PC-9 (cell line): ENCODE measurements around the gene ERGIC2. TPM values are rescaled to one million over a fixed set of nuclear protein-coding genes. Genes with fewer than 3 reads are reported as not detected.
"Not testable (repeated sequence)": the region's sequence is repeated elsewhere in the genome, so short reads cannot be mapped to it uniquely, and the experiment has no call there.

Source experiments
- BruUV-seq: library from RNA; stranded (reverse); fragments of 400-500 nt; replicated peaks from 2 replicates; lab custom pipeline; 2021; lab: Mats Ljungman, UMichigan
- CTCF ChIA-PET: fragments of 300-600 bp; sonication (Branson Sonifier 250); formaldehyde crosslinking; loops from one replicate; lab custom pipeline; 2022; ENCODE audit warnings: antibody characterized with exemption; lab: Charles Lee
- POLR2A ChIA-PET: fragments of 300-600 bp; sonication (Branson Sonifier 250); formaldehyde crosslinking; loops from one replicate; lab custom pipeline; 2022; ENCODE audit warnings: antibody characterized with exemption; ENCODE audit not compliant: unreplicated experiment; lab: Charles Lee
- DNase-seq, 2 experiments: peaks; one replicate each; pipeline versions ENCODE4 v3.0.0 to v3.0.0-alpha.2; 2015 to 2022; ENCODE audit warnings: mixed read lengths in 1 of 2
- H2AFZ ChIP-seq: fragments of 200-600 bp; sonication (generic); 2 replicates; pipeline ENCODE4 v1.8.1; 2017; ENCODE audit warnings: antibody characterized with exemption
- H3F3A ChIP-seq: fragments of 200-600 bp; sonication (generic); 2 replicates; pipeline ENCODE4 v1.8.1; 2017; ENCODE audit warnings: antibody characterized with exemption, mild to moderate bottlenecking, low read depth; ENCODE audit not compliant: insufficient read depth
- H3K27ac ChIP-seq: fragments of 200-600 bp; sonication (generic); 2 replicates; pipeline ENCODE4 v1.6.1; 2016; ENCODE audit warnings: mixed run types
- H3K27me3 ChIP-seq: fragments of 200-600 bp; sonication (generic); 2 replicates; pipeline ENCODE4 v1.6.1; 2016; ENCODE audit warnings: low read depth, mixed run types; ENCODE audit not compliant: insufficient read depth
- H3K36me3 ChIP-seq: fragments of 200-600 bp; sonication (generic); 2 replicates; pipeline ENCODE4 v1.6.1; 2016; ENCODE audit warnings: low read depth, mixed run types
- H3K4me1 ChIP-seq: fragments of 200-600 bp; sonication (generic); replicated peaks from 2 replicates; pipeline ENCODE4 v1.6.1; 2016; ENCODE audit warnings: mixed run types; ENCODE audit not compliant: insufficient read depth
- H3K4me2 ChIP-seq: fragments of 200-600 bp; sonication (generic); 2 replicates; pipeline ENCODE4 v1.6.1; 2017; ENCODE audit warnings: mixed run types
- H3K4me3 ChIP-seq: fragments of 200-600 bp; sonication (generic); 2 replicates; pipeline ENCODE4 v1.6.1; 2016; ENCODE audit warnings: mixed run types
- H3K79me2 ChIP-seq: fragments of 200-600 bp; sonication (generic); 2 replicates; pipeline ENCODE4 v1.6.1; 2017; ENCODE audit warnings: low read depth, mixed run types
- H3K9me2 ChIP-seq: fragments of 200-600 bp; sonication (generic); 2 replicates; pipeline ENCODE4 v1.8.1; 2017; ENCODE audit warnings: mild to moderate bottlenecking; ENCODE audit not compliant: insufficient read depth
- H3K9me3 ChIP-seq: fragments of 200-600 bp; sonication (generic); 2 replicates; pipeline ENCODE4 v1.8.1; 2016; ENCODE audit warnings: low read depth; ENCODE audit not compliant: insufficient read depth
- H4K20me1 ChIP-seq: fragments of 200-600 bp; sonication (generic); 2 replicates; pipeline ENCODE4 v1.8.1; 2017; ENCODE audit not compliant: insufficient read depth
- CTCF ChIP-seq: fragments of 200-600 bp; sonication (generic); conservative IDR thresholded peaks from 2 replicates; pipeline ENCODE4 v1.6.1; 2017; ENCODE audit warnings: mixed run types, antibody characterized with exemption, mild to moderate bottlenecking, moderate library complexity
- intact Hi-C: fragments of 100-400 bp; cut with micrococcal nuclease; formaldehyde crosslinking; loops from one replicate; pipeline ENCODE4 v1.10.0; 2022; ENCODE audit not compliant: unreplicated experiment
- total RNA-seq: library from RNA; stranded (reverse); gene quantifications from 2 replicates; pipeline ENCODE4 v1.2.3, GENCODE V29; 2021

ERGIC2 gene
- total RNA-seq, 1 experiment from 2014 or later: 141 TPM

GRCh38 chr12:29395356-29395755, 14.4 kb upstream of the ERGIC2 start:
- Histone ChIP-seq H3K4me2 (no peak overlapping the region), H3K4me3 (no peak overlapping the region), H3K27me3 (no peaks in the 10 kb centered on the region), H3K9me2 (no peaks in the 10 kb centered on the region), H3K4me1 (0 out of 2 replicates have a peak, but pooled peaks cover 2% of the 10 kb centered on the region), H3K27ac (no peak overlapping the region), H3K36me3 (no peaks in the 10 kb centered on the region), H3F3A (no peaks in the 10 kb centered on the region), H3K9me3 (no peaks in the 10 kb centered on the region), H2AFZ (no peak overlapping the region), H4K20me1 (no peaks in the 10 kb centered on the region), H3K79me2 (no peaks in the 10 kb centered on the region)
- no peak for DNase-seq
- intact Hi-C loops: no loop called here
- CTCF ChIA-PET: no interaction called here
- TF ChIP-seq CTCF: no peak
- POLR2A ChIA-PET: interaction anchor here (0.8 kb wide), 1 partner anchor 1434 kb away, joined by 7 read pairs; no protein-coding TSS in a partner anchor
- no TSS peak for BruUV-seq

- CTCF ChIA-PET, H3K4me3 ChIP-seq, H3K27ac ChIP-seq, intact Hi-C loops, H3K36me3 ChIP-seq, H3F3A ChIP-seq, H3K79me2 ChIP-seq, H3K27me3 ChIP-seq, BruUV-seq, H3K9me2 ChIP-seq, H3K4me2 ChIP-seq, H2AFZ ChIP-seq, H3K4me1 ChIP-seq, H3K9me3 ChIP-seq, POLR2A ChIA-PET, H4K20me1 ChIP-seq, DNase-seq: not testable (repeated sequence)
Measured at GRCh38 chr12:29390419-29390818, 9.4 kb upstream of the ERGIC2 start.

DNA sequence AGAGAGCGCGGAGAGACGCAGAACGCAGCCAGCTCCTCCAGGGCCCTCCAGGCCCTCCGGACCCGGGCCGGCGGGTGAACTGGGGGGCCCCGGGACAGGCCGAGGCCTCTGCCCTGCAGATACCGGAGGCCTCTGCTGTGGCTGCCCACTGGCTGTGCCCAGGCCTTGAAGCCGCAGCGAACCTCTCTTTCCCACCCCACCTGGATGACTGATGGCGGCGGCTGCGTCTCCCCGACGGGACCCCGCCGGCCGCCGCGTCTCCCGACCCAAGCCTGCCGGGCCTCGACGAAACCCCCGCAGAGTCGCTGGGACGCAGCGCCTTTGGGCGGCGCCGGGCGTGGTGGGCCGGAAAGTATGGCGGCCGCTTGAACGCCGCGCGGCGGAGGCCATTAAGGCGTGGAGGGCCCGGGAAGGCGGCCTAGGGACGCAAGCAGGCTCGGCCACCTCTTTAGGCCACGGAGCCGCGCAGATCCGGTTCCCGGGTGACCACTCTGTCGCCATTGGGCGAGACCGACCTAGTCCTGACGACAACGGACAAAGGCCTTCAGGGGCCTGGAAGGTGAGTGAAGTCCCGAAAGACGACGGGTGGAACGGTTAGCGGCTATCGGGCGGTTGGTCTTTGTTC, 8.4 kb upstream of the ERGIC2 start:
- no TSS peak for BruUV-seq
- H3K27me3 ChIP-seq: no peaks in the 10 kb centered on the region
- H3K4me2 ChIP-seq: no peak overlapping the region
- intact Hi-C loops: loop anchor here (10.0 kb wide), 1 partner anchor 125 kb away; no protein-coding TSS in a partner anchor
- DNase-seq: no peak
- H3K4me1 ChIP-seq: 0 out of 2 replicates have a peak, but pooled peaks cover 7% of the 10 kb centered on the region
- no peaks in the 10 kb centered on the region for H4K20me1 ChIP-seq
- no peak for TF ChIP-seq CTCF
- ChIA-PET POLR2A (no interaction called here), CTCF (no interaction called here)
- H3F3A ChIP-seq: no peaks in the 10 kb centered on the region
- H3K27ac ChIP-seq: no peak overlapping the region
- H3K9me2 ChIP-seq: no peaks in the 10 kb centered on the region
- no peak overlapping the region for H2AFZ ChIP-seq
- no peak overlapping the region for H3K4me3 ChIP-seq
- no peaks in the 10 kb centered on the region for H3K79me2 ChIP-seq
- no peaks in the 10 kb centered on the region for H3K36me3 ChIP-seq
- H3K9me3 ChIP-seq: no peaks in the 10 kb centered on the region

DNA sequence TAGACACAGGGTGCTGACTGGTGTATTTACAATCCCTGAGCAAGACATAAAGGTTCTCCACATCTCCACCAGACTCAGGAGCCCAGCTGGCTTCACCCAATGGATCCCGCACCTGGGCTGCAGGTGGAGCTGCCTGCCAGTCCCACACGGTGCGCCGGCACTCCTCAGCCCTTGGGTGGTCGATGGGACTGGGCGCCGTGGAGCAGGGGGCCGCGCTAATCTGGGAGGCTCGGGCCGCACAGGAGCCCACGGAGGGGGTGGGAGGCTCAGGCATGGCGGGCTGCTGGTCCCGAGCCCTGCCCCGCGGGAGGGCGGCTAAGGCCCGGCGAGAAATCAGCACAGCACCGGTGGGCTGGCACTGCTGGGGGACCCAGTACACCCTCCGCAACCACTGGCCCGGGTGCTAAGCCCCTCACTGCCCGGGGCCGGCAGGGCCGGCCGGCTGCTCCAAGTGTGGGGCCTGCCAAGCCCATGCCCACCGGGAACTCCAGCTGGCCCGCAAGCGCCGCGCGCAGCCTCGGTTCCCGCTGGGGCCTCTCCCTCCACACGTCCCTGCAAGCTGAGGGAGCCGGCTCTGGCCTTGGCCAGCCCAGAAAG, 5.2 kb upstream of the ERGIC2 start:
- H3K27me3 ChIP-seq, BruUV-seq, H3K36me3 ChIP-seq, H2AFZ ChIP-seq, H3K4me3 ChIP-seq, H3K4me2 ChIP-seq, POLR2A ChIA-PET, H4K20me1 ChIP-seq, H3F3A ChIP-seq, H3K79me2 ChIP-seq, H3K9me3 ChIP-seq, CTCF ChIA-PET, H3K9me2 ChIP-seq, DNase-seq, H3K27ac ChIP-seq: not testable (repeated sequence)
- intact Hi-C loops: loop anchor here (10.0 kb wide), 1 partner anchor 129 kb away; no protein-coding TSS in a partner anchor
- H3K4me1 ChIP-seq: peaks cover 13% of the 10 kb centered on the region; the same call in 1 of the 2 replicates

DNA sequence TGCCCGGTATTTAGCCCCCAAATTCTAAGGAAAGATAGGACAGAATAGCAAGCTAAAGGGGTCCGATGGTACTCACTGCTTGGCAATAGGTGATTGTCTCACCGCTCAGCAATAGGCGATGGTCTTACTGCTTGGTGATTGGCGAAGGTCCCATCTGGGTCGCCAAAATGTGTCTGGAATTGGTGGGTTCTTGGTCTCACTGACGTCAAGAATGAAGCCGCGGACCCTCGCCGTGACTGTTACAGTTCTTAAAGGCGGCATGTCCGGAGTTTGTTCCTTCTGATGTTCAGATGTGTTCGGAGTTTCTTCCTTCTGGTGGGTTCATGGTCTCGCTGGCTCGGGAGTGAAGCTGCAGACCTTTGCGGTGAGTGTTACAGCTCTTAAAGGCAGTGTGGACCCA, 4.2 kb upstream of the ERGIC2 start:
- H3K9me2 ChIP-seq, H4K20me1 ChIP-seq, H3K4me2 ChIP-seq, BruUV-seq, H3K9me3 ChIP-seq, H3K27ac ChIP-seq, CTCF ChIA-PET, DNase-seq, POLR2A ChIA-PET, H3K4me1 ChIP-seq, H2AFZ ChIP-seq, H3K36me3 ChIP-seq, H3K4me3 ChIP-seq, H3F3A ChIP-seq, H3K79me2 ChIP-seq, H3K27me3 ChIP-seq: not testable (repeated sequence)
- intact Hi-C loops: loop anchor here (10.0 kb wide), 1 partner anchor 130 kb away; no protein-coding TSS in a partner anchor
